Transverse colon (tissue), 4 donors: ENCODE measurements around the gene MUC21. TPM values are rescaled to one million over a fixed set of nuclear protein-coding genes. Genes with fewer than 3 reads are reported as not detected.
"Not testable (repeated sequence)": the region's sequence is repeated elsewhere in the genome, so short reads cannot be mapped to it uniquely, and the experiment has no call there.

Experiments
- DNase-seq: peaks from one replicate; pipeline ENCODE4 v3.0.0-alpha.2; 2019
- H3K27ac ChIP-seq, 4 donors: fragments of 200-600 bp; sonication (generic); 2 replicates each; pipeline ENCODE4 v1.5.1; 2016 to 2018; ENCODE audit warnings: inconsistent platforms in 4 of 4
- H3K27me3 ChIP-seq: fragments of 200-600 bp; sonication (generic); 2 replicates; pipeline ENCODE4 v1.5.1; 2017; ENCODE audit warnings: inconsistent platforms
- H3K36me3 ChIP-seq, 4 donors: fragments of 200-600 bp; sonication (generic); 2 replicates each; pipeline ENCODE4 v1.5.1; 2017 to 2019; ENCODE audit warnings: inconsistent platforms in 4 of 4
- H3K4me1 ChIP-seq, 4 donors: fragments of 200-600 bp; sonication (generic); 2 replicates each; pipeline ENCODE4 v1.5.1; 2017 to 2020; ENCODE audit warnings: inconsistent platforms in 4 of 4
- H3K4me3 ChIP-seq, 4 donors: fragments of 200-600 bp; sonication (generic); 1 replicate in 1 of 4; 2 replicates in 3 of 4; pipeline versions ENCODE4 v1.5.1 to v1.6.1; 2017 to 2019; ENCODE audit warnings: inconsistent platforms in 4 of 4
- H3K9me3 ChIP-seq, 2 donors: fragments of 200-600 bp; sonication (generic); 2 replicates each; pipeline ENCODE4 v1.5.1; 2017 to 2019; ENCODE audit warnings: inconsistent platforms in 2 of 2
- EP300 ChIP-seq: sonication (generic); formaldehyde crosslinking; IDR thresholded peaks from one replicate; pipeline ENCODE4 v1.6.1; 2017; ENCODE audit warnings: antibody characterized with exemption, low read depth
- POLR2A ChIP-seq: fragments of 450-650 bp; IDR thresholded peaks from one replicate; pipeline ENCODE4 v1.6.1; 2016; ENCODE audit warnings: antibody characterized with exemption, mild to moderate bottlenecking, moderate library complexity
- POLR2AphosphoS5 ChIP-seq, 3 donors: sonication (generic); formaldehyde crosslinking; IDR thresholded peaks; one replicate each; pipeline ENCODE4 v1.6.1; 2016; ENCODE audit warnings: antibody characterized with exemption in 3 of 3
- WGBS, 2 donors: methylation state at CpG; one replicate each; pipeline ENCODE4 v1.1.5; 2018; ENCODE audit warnings: low coverage in 1 of 2; 5-methylcytosine and 5-hydroxymethylcytosine counted together
- in situ Hi-C, 4 donors: fragments of 200-750 bp; cut with MboI; loops; one replicate each; pipeline versions ENCODE4 v1.15.0 to v1.15.1; 2017; ENCODE audit warnings: low sequenced_read_pairs in 3 of 4, low pct_ligation_motif_present in 1 of 4, low pct_unique_long_range_greater_than_20kb in 1 of 4
- intact Hi-C: fragments of 100-400 bp; cut with DNase I; formaldehyde crosslinking; loops from one replicate; pipeline ENCODE4 v1.15.1; 2023; ENCODE audit warnings: low total_unique reads
- total RNA-seq, 4 donors: library from RNA; depleted of rRNA; stranded (reverse); fragments of >200 nt; gene quantifications; one replicate each; pipeline ENCODE4 v1.1.0, GENCODE V29; 2016
- TF ChIP-seq, protein P1 (sequence below), 5 experiments: fragments of 200-600 bp in 3 of 5; fragments of 450-650 bp in 2 of 5; sonication (generic) in 3 of 5; IDR thresholded peaks; 1 replicate in 2 of 5; 2 replicates in 3 of 5; pipeline ENCODE4 v1.5.1; 2016 to 2017; ENCODE audit warnings: antibody characterized with exemption in 5 of 5, inconsistent platforms in 3 of 5, mild to moderate bottlenecking in 2 of 5, moderate library complexity in 1 of 5

Gene MUC21
- total RNA-seq, 4 donors from 2014 or later = not detected

- intact Hi-C loops = no loop called here
- Histone ChIP-seq H3K36me3 (no peaks in the 10 kb centered on the region), H3K9me3 (no peaks in the 10 kb centered on the region), H3K4me3 (no peak overlapping the region), H3K27me3 (peaks cover 9% of the 10 kb centered on the region), H3K4me1 (no peaks in the 10 kb centered on the region), H3K27ac (no peak overlapping the region)
- 86% methylated on average over 5 of the region's 5 CpGs; no CpG with 5 or more reads in 1 of the 2 donors for WGBS, 2 donors
- in situ Hi-C loops = no loop called here
- DNase-seq = no peak
- TF ChIP-seq, protein P1, sequence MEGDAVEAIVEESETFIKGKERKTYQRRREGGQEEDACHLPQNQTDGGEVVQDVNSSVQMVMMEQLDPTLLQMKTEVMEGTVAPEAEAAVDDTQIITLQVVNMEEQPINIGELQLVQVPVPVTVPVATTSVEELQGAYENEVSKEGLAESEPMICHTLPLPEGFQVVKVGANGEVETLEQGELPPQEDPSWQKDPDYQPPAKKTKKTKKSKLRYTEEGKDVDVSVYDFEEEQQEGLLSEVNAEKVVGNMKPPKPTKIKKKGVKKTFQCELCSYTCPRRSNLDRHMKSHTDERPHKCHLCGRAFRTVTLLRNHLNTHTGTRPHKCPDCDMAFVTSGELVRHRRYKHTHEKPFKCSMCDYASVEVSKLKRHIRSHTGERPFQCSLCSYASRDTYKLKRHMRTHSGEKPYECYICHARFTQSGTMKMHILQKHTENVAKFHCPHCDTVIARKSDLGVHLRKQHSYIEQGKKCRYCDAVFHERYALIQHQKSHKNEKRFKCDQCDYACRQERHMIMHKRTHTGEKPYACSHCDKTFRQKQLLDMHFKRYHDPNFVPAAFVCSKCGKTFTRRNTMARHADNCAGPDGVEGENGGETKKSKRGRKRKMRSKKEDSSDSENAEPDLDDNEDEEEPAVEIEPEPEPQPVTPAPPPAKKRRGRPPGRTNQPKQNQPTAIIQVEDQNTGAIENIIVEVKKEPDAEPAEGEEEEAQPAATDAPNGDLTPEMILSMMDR (IDR thresholded peaks at IDR 0.05) = no peak
Measured at GRCh38 chr6:30965140-30965601, 18.3 kb upstream of the MUC21 start.

DNA sequence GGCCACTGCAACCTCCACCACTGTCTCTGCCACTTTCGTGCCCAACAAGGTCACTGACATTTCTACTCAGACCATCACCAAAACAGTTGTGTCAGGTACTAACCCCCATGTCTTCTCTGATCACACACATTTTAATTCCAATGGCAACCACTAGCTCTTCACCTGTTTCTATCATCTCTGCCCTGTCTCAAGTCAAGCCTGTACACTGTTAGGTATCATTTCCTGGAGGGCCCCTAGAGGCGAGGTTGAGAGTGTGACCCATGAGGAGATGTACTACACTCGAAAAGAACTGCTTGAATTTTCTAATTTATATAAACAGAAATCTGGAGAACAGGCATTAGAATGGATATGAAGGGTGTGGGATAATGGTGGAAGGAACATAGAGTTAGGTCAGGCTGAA lies 17.4 kb upstream of the MUC21 start:
- H3K27me3 ChIP-seq = peaks cover 9% of the 10 kb centered on the region
- no peaks in the 10 kb centered on the region for H3K4me1 ChIP-seq
- H3K9me3 ChIP-seq = no peaks in the 10 kb centered on the region
- 59% methylated on average over 3 of the region's 3 CpGs; no CpG with 5 or more reads in 1 of the 2 donors for WGBS, 2 donors
- no peak overlapping the region for H3K4me3 ChIP-seq
- no peak for DNase-seq
- intact Hi-C loops = no loop called here
- no peak overlapping the region for H3K27ac ChIP-seq
- in situ Hi-C loops = no loop called here
- H3K36me3 ChIP-seq = no peaks in the 10 kb centered on the region
- no peak for TF ChIP-seq POLR2A
- no peak for TF ChIP-seq POLR2AphosphoS5 (IDR thresholded peaks at IDR 0.05)
- no peak for TF ChIP-seq EP300
- TF ChIP-seq, protein P1 (IDR thresholded peaks at IDR 0.05) = no peak

DNA sequence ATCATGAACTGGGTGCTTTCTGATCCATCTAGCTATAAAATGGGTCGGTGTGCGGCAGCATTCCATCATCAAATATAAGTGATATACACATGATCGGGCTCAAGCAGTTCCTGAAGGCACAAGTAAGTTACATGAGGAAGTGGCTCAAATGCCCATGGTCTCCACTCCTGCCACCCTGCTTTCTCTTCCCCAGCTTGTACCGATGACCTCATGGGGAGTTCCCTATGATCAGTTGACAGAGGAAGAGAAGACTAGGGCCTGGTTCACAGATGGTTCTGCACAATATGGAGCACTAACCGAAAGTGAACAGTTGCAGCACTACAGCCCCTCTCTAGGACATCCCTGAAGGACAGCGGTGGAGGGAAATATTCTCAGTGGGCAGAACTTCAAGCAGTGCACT lies 14.3 kb upstream of the MUC21 start:
- H3K9me3 ChIP-seq, H3K27me3 ChIP-seq, in situ Hi-C loops, H3K4me3 ChIP-seq, H3K27ac ChIP-seq, DNase-seq, H3K4me1 ChIP-seq, H3K36me3 ChIP-seq, intact Hi-C loops: not testable (repeated sequence)
- 90 to 92% methylated on average over 2 to 6 of the region's 6 CpGs for WGBS, 2 donors

GRCh38 chr6:30970946-30971345 lies 12.6 kb upstream of the MUC21 start:
- no peaks in the 10 kb centered on the region for H3K9me3 ChIP-seq
- 80 to 82% methylated on average over 5 of the region's 5 CpGs for WGBS, 2 donors
- no peaks in the 10 kb centered on the region for H3K4me1 ChIP-seq
- H3K36me3 ChIP-seq = no peaks in the 10 kb centered on the region
- no peak for DNase-seq
- TF ChIP-seq POLR2A (no peak), POLR2AphosphoS5 (IDR thresholded peaks at IDR 0.05) (no peak), EP300 (no peak)
- TF ChIP-seq, protein P1 (IDR thresholded peaks at IDR 0.05) = no peak
- in situ Hi-C loops (no loop called here), intact Hi-C loops (no loop called here)
- no peaks in the 10 kb centered on the region for H3K27me3 ChIP-seq
- no peak overlapping the region for H3K27ac ChIP-seq
- H3K4me3 ChIP-seq = no peak overlapping the region

DNA sequence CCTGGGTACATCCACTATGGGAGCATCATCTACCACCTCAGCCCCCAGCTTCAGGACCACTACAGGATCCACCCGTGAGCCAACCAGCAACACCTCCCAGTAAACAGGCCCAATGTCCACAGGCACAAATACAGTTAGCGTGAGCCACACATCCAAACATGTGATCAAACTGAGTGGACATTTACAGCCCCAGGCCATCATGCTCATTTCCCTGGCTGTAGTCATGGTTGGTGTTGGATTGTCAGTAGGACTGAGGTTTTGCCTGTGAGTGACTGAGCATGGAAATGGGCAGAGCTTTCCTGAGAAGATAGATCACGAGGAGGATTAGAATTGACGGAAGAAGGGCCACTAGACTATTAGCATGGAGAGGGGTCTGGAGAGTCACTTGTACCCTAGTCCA lies 10.7 kb upstream of the MUC21 start:
- Histone ChIP-seq H3K4me1 (no peaks in the 10 kb centered on the region), H3K27ac (no peak overlapping the region), H3K9me3 (no peaks in the 10 kb centered on the region), H3K36me3 (no peaks in the 10 kb centered on the region), H3K4me3 (no peak overlapping the region), H3K27me3 (no peaks in the 10 kb centered on the region)
- in situ Hi-C loops (no loop called here), intact Hi-C loops (no loop called here)
- WGBS, 2 donors = 89 to 100% methylated on average over 2 to 4 of the region's 4 CpGs
- DNase-seq = no peak
- TF ChIP-seq POLR2A (no peak), POLR2AphosphoS5 (IDR thresholded peaks at IDR 0.05) (no peak), EP300 (no peak)
- TF ChIP-seq, protein P1 (IDR thresholded peaks at IDR 0.05) = no peak
